ENCODE measurements around the gene CAPN9.
"Not testable (repeated sequence)": the region's sequence is repeated elsewhere in the genome, so short reads cannot be mapped to it uniquely, and the experiment has no call there.

The CAPN9 gene

GRCh38 chr1:230826166-230826875, 79.1 kb downstream of the CAPN9 start:
- no peak for DNase-seq

- DNase-seq, result no peak
These were observed 80.0 kb downstream of the CAPN9 start for GRCh38 chr1:230827081-230827681.

GRCh38 chr1:230827801-230828200, 80.6 kb downstream of the CAPN9 start:
- DNase-seq, result no peak

GRCh38 chr1:230828421-230828820, 81.2 kb downstream of the CAPN9 start:
- no peak for DNase-seq

- DNase-seq, result no peak
These were observed 84.6 kb downstream of the CAPN9 start for GRCh38 chr1:230831771-230832170.

GRCh38 chr1:230832476-230832875, 85.3 kb downstream of the CAPN9 start:
- DNase-seq, result no peak

- no peak for DNase-seq
These were observed 86.3 kb downstream of the CAPN9 start for GRCh38 chr1:230833511-230833910.

GRCh38 chr1:230834292-230834691, 87.1 kb downstream of the CAPN9 start:
- no peak for DNase-seq

- DNase-seq, result no peak
These were observed 89.2 kb downstream of the CAPN9 start for GRCh38 chr1:230836347-230836746.

- no peak for DNase-seq
These were observed 89.6 kb downstream of the CAPN9 start for GRCh38 chr1:230836793-230837192.

GRCh38 chr1:230839173-230839572, 92.0 kb downstream of the CAPN9 start:
- DNase-seq, result no peak

GRCh38 chr1:230842801-230843200, 95.6 kb downstream of the CAPN9 start:
- no peak for DNase-seq

GRCh38 chr1:230843503-230844309, 96.5 kb downstream of the CAPN9 start:
- no peak for DNase-seq

GRCh38 chr1:230844561-230844960, 97.4 kb downstream of the CAPN9 start:
- no peak for DNase-seq

GRCh38 chr1:230845184-230845583, 98.0 kb downstream of the CAPN9 start:
- DNase-seq, result not testable (repeated sequence)

GRCh38 chr1:230848235-230848634, 101.0 kb downstream of the CAPN9 start:
- DNase-seq, result no peak

GRCh38 chr1:230849451-230850224, 102.5 kb downstream of the CAPN9 start:
- DNase-seq, result no peak

- no peak for DNase-seq
These were observed 103.4 kb downstream of the CAPN9 start for GRCh38 chr1:230850547-230850946.

GRCh38 chr1:230851291-230851691, 104.1 kb downstream of the CAPN9 start:
- DNase-seq, result no peak

All from bone marrow (tissue), 2 donors.